Endothelial cell of umbilical vein (primary cell): Measurements from ENCODE around the gene ETV1. TPM values are rescaled to one million over a fixed set of nuclear protein-coding genes. Genes with fewer than 3 reads are reported as not detected.

ENCODE experiments used
- BruUV-seq: library from RNA; stranded (reverse); fragments of 400-500 nt; replicated peaks from 2 replicates; lab custom pipeline; 2021; lab: Mats Ljungman, UMichigan
- CTCF ChIA-PET: fragments of 300-600, 350-600 bp; sonication (Branson Sonifier 250); formaldehyde crosslinking; loops from one replicate; lab custom pipeline; 2021; ENCODE audit warnings: antibody characterized with exemption, inconsistent platforms; lab: Charles Lee
- POLR2A ChIA-PET: fragments of 300-600, 350-600 bp; sonication (Branson Sonifier 250); formaldehyde crosslinking; loops from one replicate; lab custom pipeline; 2021; ENCODE audit warnings: antibody characterized with exemption, inconsistent platforms; lab: Charles Lee
- DNase-seq: peaks from one replicate; pipeline ENCODE4 v3.0.0-alpha.2; 2011; ENCODE audit warnings: low read depth, low spot score
- FAIRE-seq: peaks from 2 replicates; lab custom pipeline; 2011; peaks lifted over from hg19 to GRCh38; lab: Jason Lieb, UNC
- H2AFZ ChIP-seq: 2 replicates; pipeline ENCODE4 v1.6.0; 2012; ENCODE audit warnings: low read depth, low read length, control low read depth, inconsistent platforms
- H3K27ac ChIP-seq: 2 replicates; pipeline ENCODE4 v1.5.1; 2011; ENCODE audit warnings: low read depth, mild to moderate bottlenecking, control low read depth, low read length, moderate library complexity; ENCODE audit not compliant: insufficient read depth
- H3K27me3 ChIP-seq, 2 experiments: 2 replicates each; pipeline versions ENCODE4 v1.6.0 to v1.6.1; 2011; ENCODE audit warnings: low read length in 2 of 2, mixed read lengths in 1 of 2; ENCODE audit not compliant: control insufficient read depth in 2 of 2, insufficient read depth in 2 of 2
- H3K36me3 ChIP-seq, 2 experiments: 2 replicates in 1 of 2; 3 replicates in 1 of 2; pipeline ENCODE4 v1.5.1; 2011; ENCODE audit warnings: low read length in 2 of 2, mild to moderate bottlenecking in 1 of 2, moderate library complexity in 1 of 2; ENCODE audit not compliant: control insufficient read depth in 2 of 2, insufficient read depth in 2 of 2; ENCODE audit errors: extremely low read depth in 1 of 2
- H3K4me1 ChIP-seq: 3 replicates; pipeline ENCODE4 v1.5.1; 2011; ENCODE audit warnings: mild to moderate bottlenecking, low read length; ENCODE audit not compliant: control insufficient read depth, insufficient read depth; ENCODE audit errors: extremely low read depth
- H3K4me2 ChIP-seq: 2 replicates; pipeline ENCODE4 v1.6.1; 2011; ENCODE audit warnings: low read length, control low read depth, mixed read lengths; ENCODE audit not compliant: insufficient read depth
- H3K4me3 ChIP-seq, 3 experiments: fragments of 200-600 bp in 1 of 3; sonication (generic), shearing (Covaris generic) in 1 of 3; replicated peaks in 1 of 3; 2 replicates each; pipeline ENCODE4 v1.5.1; 2011 to 2016; ENCODE audit warnings: control low read depth in 3 of 3, low read length in 3 of 3, mild to moderate bottlenecking in 2 of 3, inconsistent platforms in 1 of 3, low read depth in 1 of 3, moderate library complexity in 1 of 3; ENCODE audit not compliant: insufficient read depth in 1 of 3
- H3K79me2 ChIP-seq: 2 replicates; pipeline ENCODE4 v1.6.0; 2012; ENCODE audit warnings: low read length, inconsistent platforms; ENCODE audit not compliant: control insufficient read depth, insufficient read depth
- H3K9ac ChIP-seq: replicated peaks from 2 replicates; pipeline ENCODE3; 2011; ENCODE audit warnings: low read length, control low read depth; ENCODE audit not compliant: insufficient read depth; ENCODE audit errors: extremely low read depth
- H3K9me1 ChIP-seq: replicated peaks from 3 replicates; pipeline ENCODE4 v1.6.0; 2011; ENCODE audit warnings: mild to moderate bottlenecking, low read length; ENCODE audit not compliant: control insufficient read depth, insufficient read depth; ENCODE audit errors: extremely low read depth
- H3K9me3 ChIP-seq: replicated peaks from 2 replicates; pipeline ENCODE4 v1.5.1; 2012; ENCODE audit warnings: low read length, inconsistent platforms; ENCODE audit not compliant: control insufficient read depth, insufficient read depth
- H4K20me1 ChIP-seq: replicated peaks from 2 replicates; pipeline ENCODE3; 2011; ENCODE audit warnings: mild to moderate bottlenecking, low read length; ENCODE audit not compliant: control insufficient read depth, insufficient read depth; ENCODE audit errors: extremely low read depth
- CTCF ChIP-seq, 2 donors: IDR thresholded peaks; 1 replicate in 1 of 2; 2 replicates in 1 of 2; pipeline ENCODE4 v1.5.1; 2011; ENCODE audit warnings: low read length in 2 of 2, mild to moderate bottlenecking in 2 of 2, moderate library complexity in 2 of 2, control low read depth in 1 of 2, inconsistent platforms in 1 of 2, low read depth in 1 of 2; ENCODE audit not compliant: insufficient read depth in 1 of 2; ENCODE audit errors: extremely low read depth in 1 of 2
- EZH2 ChIP-seq: IDR thresholded peaks from 2 replicates; pipeline ENCODE4 v1.6.1; 2012; ENCODE audit warnings: borderline replicate concordance, low read depth, mild to moderate bottlenecking, moderate library complexity, low read length, inconsistent platforms; ENCODE audit not compliant: severe bottlenecking
- FOS ChIP-seq: IDR thresholded peaks from 2 replicates; pipeline ENCODE4 v1.6.1; 2011; ENCODE audit warnings: mild to moderate bottlenecking, low read length, moderate library complexity, borderline replicate concordance; ENCODE audit not compliant: insufficient read depth
- GATA2 ChIP-seq: IDR thresholded peaks from 2 replicates; pipeline ENCODE4 v1.7.0; 2011; ENCODE audit warnings: low read depth, mild to moderate bottlenecking, moderate library complexity, mixed read lengths, low read length; ENCODE audit not compliant: insufficient read length, insufficient read depth
- JUN ChIP-seq: IDR thresholded peaks from 2 replicates; pipeline ENCODE4 v1.6.1; 2011; ENCODE audit warnings: borderline replicate concordance, low read depth; ENCODE audit not compliant: insufficient read length, insufficient read depth
- MYC ChIP-seq: IDR thresholded peaks from one replicate; pipeline ENCODE4 v1.6.1; 2011; ENCODE audit warnings: mild to moderate bottlenecking, low read depth, low read length
- POLR2A ChIP-seq: IDR thresholded peaks from 2 replicates; pipeline ENCODE4 v1.6.1; 2012; ENCODE audit warnings: low read depth, mild to moderate bottlenecking, control low read depth, low read length
- POLR2AphosphoS5 ChIP-seq: IDR thresholded peaks from 2 replicates; pipeline ENCODE4 v1.6.1; 2012; ENCODE audit warnings: low read depth, mild to moderate bottlenecking, control low read depth, low read length, moderate library complexity; ENCODE audit not compliant: insufficient read depth
- dilution Hi-C: fragments of 300-500 bp; cut with MboI; formaldehyde crosslinking; loops from one replicate; pipeline ENCODE4 v1.15.0; 2019; ENCODE audit warnings: low sequenced_read_pairs; ENCODE audit not compliant: extremely low pct_ligation_motif_present
- intact Hi-C: fragments of 100-400 bp; cut with micrococcal nuclease; formaldehyde crosslinking; loops from one replicate; pipeline ENCODE4 v1.10.0; 2022
- polyA plus RNA-seq, 4 experiments: library from polyadenylated mRNA; depleted of rRNA in 3 of 4; stranded (reverse) in 3 of 4; unstranded in 1 of 4; fragments of >200 nt; gene quantifications; 2 replicates each; pipeline versions ENCODE4 v1.2.1 to v1.2.3, GENCODE V29; 2011 to 2012; ENCODE audit warnings: missing spikeins in 1 of 4
- total RNA-seq: library from RNA; stranded (reverse); gene quantifications from 2 replicates; pipeline ENCODE4 v1.2.3, GENCODE V29; 2021
- TF ChIP-seq, protein P1 (sequence below): IDR thresholded peaks from 2 replicates; pipeline ENCODE4 v1.6.1; 2011; ENCODE audit not compliant: insufficient read depth, insufficient read length

ETV1 gene
- total and polyA plus RNA-seq, 2 donors (not counting 3 experiments of a cell fraction or from before 2014, with no cell fraction given) = 8.4 to 16.6 TPM

DNA sequence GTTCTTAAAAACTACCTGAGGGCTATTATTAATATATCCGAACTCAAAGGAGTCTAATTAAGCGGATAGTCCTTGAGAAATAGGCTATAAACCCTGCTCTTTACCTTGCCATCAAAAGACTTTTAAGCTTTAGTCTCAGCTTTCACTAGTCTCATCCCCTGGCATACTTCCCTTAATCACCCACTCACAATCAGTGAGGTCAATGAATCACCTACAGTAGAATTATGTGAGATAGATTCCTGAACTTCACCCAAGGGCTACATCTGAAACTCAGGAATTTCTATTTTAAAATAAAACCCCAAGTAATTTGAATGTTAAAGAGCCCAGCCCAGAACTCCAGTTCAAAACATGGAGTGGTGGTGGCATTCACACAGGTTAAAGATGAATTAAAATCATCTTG, 108.7 kb downstream of the ETV1 start:
- no peaks in the 10 kb centered on the region for H3K27me3 ChIP-seq
- no peak overlapping the region for H3K4me2 ChIP-seq
- TF ChIP-seq CTCF (IDR thresholded peaks at IDR 0.05; ENCODE audit: extremely low read depth in 1 of 2, insufficient read depth in 1 of 2, low read depth in 1 of 2, low read length in 2 of 2) (no peak), POLR2A (no peak), JUN (no peak), MYC (no peak), FOS (no peak), EZH2 (no peak), GATA2 (no peak), POLR2AphosphoS5 (no peak)
- TF ChIP-seq, protein P1, sequence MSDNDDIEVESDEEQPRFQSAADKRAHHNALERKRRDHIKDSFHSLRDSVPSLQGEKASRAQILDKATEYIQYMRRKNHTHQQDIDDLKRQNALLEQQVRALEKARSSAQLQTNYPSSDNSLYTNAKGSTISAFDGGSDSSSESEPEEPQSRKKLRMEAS = no peak
- H3K9me3 ChIP-seq = no peaks in the 10 kb centered on the region
- H3K9ac ChIP-seq = no peak overlapping the region
- H4K20me1 ChIP-seq = no peaks in the 10 kb centered on the region
- H3K36me3 ChIP-seq = no peaks in the 10 kb centered on the region
- H3K4me3 ChIP-seq = no peak overlapping the region
- no peaks in the 10 kb centered on the region for H3K4me1 ChIP-seq
- dilution Hi-C loops (no loop called here), intact Hi-C loops (no loop called here)
- no peak for FAIRE-seq
- H2AFZ ChIP-seq = no peak overlapping the region
- H3K79me2 ChIP-seq = no peaks in the 10 kb centered on the region
- no TSS peak for BruUV-seq
- H3K9me1 ChIP-seq = no peaks in the 10 kb centered on the region
- no peak for DNase-seq
- H3K27ac ChIP-seq = no peak overlapping the region
- CTCF ChIA-PET = no interaction called here
- POLR2A ChIA-PET = no interaction called here
